Stomach (tissue), 9 donors: Measurements from ENCODE around the gene OBSCN. TPM values are rescaled to one million over a fixed set of nuclear protein-coding genes. Genes with fewer than 3 reads are reported as not detected.

ENCODE experiments used
- DNase-seq, 2 donors: peaks; one replicate each; pipeline versions ENCODE4 v3.0.0 to v3.0.0-alpha.2; 2013 to 2019
- H3K27ac ChIP-seq, 5 donors: fragments of 200-600 bp in 4 of 5; sonication (generic) in 4 of 5; one replicate each; pipeline ENCODE4 v1.5.1; 2013 to 2019; ENCODE audit warnings: mild to moderate bottlenecking in 1 of 5, moderate library complexity in 1 of 5
- H3K27me3 ChIP-seq, 3 donors: fragments of 200-600 bp; sonication (generic); one replicate each; pipeline ENCODE4 v1.5.1; 2017 to 2019; ENCODE audit warnings: mixed run types in 1 of 3
- H3K36me3 ChIP-seq, 4 donors: fragments of 200-600 bp; sonication (generic); 1 replicate in 3 of 4; 2 replicates in 1 of 4; pipeline ENCODE4 v1.5.1; 2016 to 2019
- H3K4me1 ChIP-seq, 4 donors: fragments of 200-600 bp; sonication (generic); one replicate each; pipeline ENCODE4 v1.5.1; 2016 to 2019
- H3K4me3 ChIP-seq, 4 donors: fragments of 200-600 bp; sonication (generic) in 3 of 4; one replicate each; pipeline ENCODE4 v1.5.1; 2016 to 2019; ENCODE audit warnings: mild to moderate bottlenecking in 1 of 4
- H3K9me3 ChIP-seq, 4 donors: fragments of 200-600 bp; sonication (generic); one replicate each; pipeline ENCODE4 v1.5.1; 2016 to 2019
- EP300 ChIP-seq: sonication (generic); formaldehyde crosslinking; IDR thresholded peaks from one replicate; pipeline ENCODE4 v1.6.1; 2017; ENCODE audit warnings: antibody characterized with exemption
- POLR2A ChIP-seq, 4 donors: fragments of 450-650 bp; IDR thresholded peaks; one replicate each; pipeline ENCODE4 v1.6.1; 2016; ENCODE audit warnings: antibody characterized with exemption in 4 of 4, control low read depth in 2 of 4, mild to moderate bottlenecking in 1 of 4, moderate library complexity in 1 of 4
- POLR2AphosphoS5 ChIP-seq, 3 donors: sonication (generic); formaldehyde crosslinking; IDR thresholded peaks; one replicate each; pipeline ENCODE4 v1.6.1; 2016; ENCODE audit warnings: antibody characterized with exemption in 3 of 3
- WGBS, 5 donors: extraction: QIAGEN DNeasy Blood & Tissue Kit in 3 of 5; methylation state at CpG; one replicate each; pipeline versions ENCODE4 v1.1.5 to v1.1.7; 2013 to 2018; 5-methylcytosine and 5-hydroxymethylcytosine counted together
- intact Hi-C: fragments of 100-400 bp; cut with DNase I; formaldehyde crosslinking; loops from one replicate; pipeline ENCODE4 v1.15.1; 2023; ENCODE audit warnings: low total_unique reads
- polyA plus RNA-seq, 3 donors: library from polyadenylated mRNA; stranded (reverse); fragments of 200-250 nt; gene quantifications; one replicate each; pipeline ENCODE4 v1.2.3, GENCODE V29; 2013
- total RNA-seq, 5 donors: library from RNA; depleted of rRNA; stranded (reverse); fragments of >200 nt; gene quantifications; one replicate each; pipeline versions ENCODE4 v1.1.0 to v1.2.3, GENCODE V29; 2014 to 2016
- TF ChIP-seq, protein P1 (sequence below), 7 experiments: fragments of 450-650 bp in 4 of 7; fragments of 200-600 bp in 3 of 7; sonication (generic) in 3 of 7; IDR thresholded peaks; one replicate each; pipeline ENCODE4 v1.5.1; 2016 to 2019; ENCODE audit warnings: antibody characterized with exemption in 7 of 7, control low read depth in 2 of 7, mild to moderate bottlenecking in 1 of 7
- donor health status: healthy with polysubstance abuse.
- donor health status: Bipolar disorder and iron deficiency.
- donor health status: healthy.

The OBSCN gene
- total and polyA plus RNA-seq, 8 donors = 7.2 to 111 (median 24.7) TPM

DNA sequence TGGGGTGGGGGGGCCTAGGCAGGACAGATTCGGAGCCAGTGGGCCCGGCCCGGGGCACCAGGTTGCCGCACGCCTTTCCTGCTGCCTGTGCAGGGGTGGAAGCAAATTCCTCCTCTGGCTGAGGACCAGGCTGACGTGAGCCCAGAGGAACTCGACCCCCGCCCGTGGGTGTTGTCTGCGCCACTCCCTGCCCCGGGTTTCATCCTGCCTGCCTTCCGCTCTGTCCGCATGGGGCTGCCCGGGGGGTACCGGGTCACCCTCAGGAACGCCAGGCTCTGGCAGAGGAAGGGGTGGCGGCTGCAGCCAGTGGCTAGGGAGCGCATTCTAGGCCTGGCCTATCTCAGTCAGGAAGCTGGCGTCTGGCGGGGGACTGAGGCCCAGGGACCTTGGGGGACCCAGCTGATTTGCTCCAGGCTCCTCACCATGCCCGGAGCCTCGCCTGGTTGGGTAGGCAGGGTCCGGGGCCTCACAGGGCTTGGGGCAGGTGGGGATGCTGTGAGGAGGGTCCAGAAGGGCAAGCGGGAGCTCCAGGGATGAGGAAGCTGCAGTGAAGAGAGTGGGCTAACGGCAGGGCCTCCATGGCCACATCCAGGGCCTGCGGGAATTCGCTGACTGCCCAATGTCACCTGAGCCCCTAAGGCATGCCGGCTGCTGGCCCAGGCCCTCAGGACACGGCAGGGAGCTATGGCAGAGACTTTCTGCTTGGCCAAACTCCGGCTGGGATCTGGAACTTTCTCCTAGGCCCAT, 44.7 kb upstream of the OBSCN start:
- intact Hi-C loops = no loop called here
- 32 to 47% (median 41%) methylated on average over 12 to 30 of the region's 30 CpGs for WGBS, 5 donors
- H3K27me3 ChIP-seq = peaks cover 0 to 16% (median 10%) of the 10 kb centered on the region in 3 donors
- H3K9me3 ChIP-seq = no peaks in the 10 kb centered on the region
- DNase-seq = peak; percentile 43 to 90
- peaks cover 23 to 53% (median 38%) of the 10 kb centered on the region in 4 donors for H3K4me1 ChIP-seq
- no peak overlapping the region for H3K4me3 ChIP-seq
- H3K27ac ChIP-seq = peak overlapping the region; percentile 13 to 100 (median 72)
- TF ChIP-seq POLR2AphosphoS5 (IDR thresholded peaks at IDR 0.05) (peak in 2 of 3 donors; percentile 5 to 13), POLR2A (IDR thresholded peaks at IDR 0.05) (no peak)
- peaks cover 0 to 5% (median 1%) of the 10 kb centered on the region in 4 donors for H3K36me3 ChIP-seq

- TF ChIP-seq, protein P1, sequence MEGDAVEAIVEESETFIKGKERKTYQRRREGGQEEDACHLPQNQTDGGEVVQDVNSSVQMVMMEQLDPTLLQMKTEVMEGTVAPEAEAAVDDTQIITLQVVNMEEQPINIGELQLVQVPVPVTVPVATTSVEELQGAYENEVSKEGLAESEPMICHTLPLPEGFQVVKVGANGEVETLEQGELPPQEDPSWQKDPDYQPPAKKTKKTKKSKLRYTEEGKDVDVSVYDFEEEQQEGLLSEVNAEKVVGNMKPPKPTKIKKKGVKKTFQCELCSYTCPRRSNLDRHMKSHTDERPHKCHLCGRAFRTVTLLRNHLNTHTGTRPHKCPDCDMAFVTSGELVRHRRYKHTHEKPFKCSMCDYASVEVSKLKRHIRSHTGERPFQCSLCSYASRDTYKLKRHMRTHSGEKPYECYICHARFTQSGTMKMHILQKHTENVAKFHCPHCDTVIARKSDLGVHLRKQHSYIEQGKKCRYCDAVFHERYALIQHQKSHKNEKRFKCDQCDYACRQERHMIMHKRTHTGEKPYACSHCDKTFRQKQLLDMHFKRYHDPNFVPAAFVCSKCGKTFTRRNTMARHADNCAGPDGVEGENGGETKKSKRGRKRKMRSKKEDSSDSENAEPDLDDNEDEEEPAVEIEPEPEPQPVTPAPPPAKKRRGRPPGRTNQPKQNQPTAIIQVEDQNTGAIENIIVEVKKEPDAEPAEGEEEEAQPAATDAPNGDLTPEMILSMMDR (IDR thresholded peaks at IDR 0.05) = no peak
- TF ChIP-seq POLR2AphosphoS5 (IDR thresholded peaks at IDR 0.05) (no peak), EP300 (no peak), POLR2A (IDR thresholded peaks at IDR 0.05) (no peak)
- H3K27ac ChIP-seq = peak overlapping the region in 4 of 5 donors; percentile 52 to 100 (median 84)
- H3K27me3 ChIP-seq = peaks cover 0 to 16% (median 10%) of the 10 kb centered on the region in 3 donors
- no peaks in the 10 kb centered on the region for H3K9me3 ChIP-seq
- 87 to 97% (median 93%) methylated on average over 10 of the region's 10 CpGs for WGBS, 5 donors
- peaks cover 23 to 55% (median 38%) of the 10 kb centered on the region in 4 donors for H3K4me1 ChIP-seq
- intact Hi-C loops = no loop called here
- DNase-seq = no peak
- H3K36me3 ChIP-seq = peaks cover 0 to 11% (median 4%) of the 10 kb centered on the region in 4 donors
- no peak overlapping the region for H3K4me3 ChIP-seq
These were observed 43.9 kb upstream of the OBSCN start for GRCh38 chr1:228163776-228164519.

- peak overlapping the region; percentile 81 to 100 (median 99) for H3K27ac ChIP-seq
- DNase-seq = no peak
These were observed 43.1 kb upstream of the OBSCN start for GRCh38 chr1:228164561-228165371.

More at GRCh38 chr1:228164561-228165371, 43.1 kb upstream of the OBSCN start:
- Histone ChIP-seq H3K4me1 (peaks cover 23 to 54% (median 38%) of the 10 kb centered on the region in 4 donors), H3K9me3 (no peaks in the 10 kb centered on the region), H3K27me3 (peaks cover 0 to 16% (median 10%) of the 10 kb centered on the region in 3 donors), H3K36me3 (peaks cover 0 to 14% (median 4%) of the 10 kb centered on the region in 4 donors), H3K4me3 (peak overlapping the region; percentile 51 to 91 (median 65))
- 46 to 54% (median 49%) methylated on average over 20 of the region's 20 CpGs for WGBS, 5 donors
- TF ChIP-seq, protein P1 (IDR thresholded peaks at IDR 0.05) = no peak
- TF ChIP-seq POLR2A (IDR thresholded peaks at IDR 0.05) (no peak), EP300 (no peak), POLR2AphosphoS5 (IDR thresholded peaks at IDR 0.05) (no peak)
- intact Hi-C loops = no loop called here
